ENCODE data around the gene NADK2. TPM values are rescaled to one million over a fixed set of nuclear protein-coding genes. Genes with fewer than 3 reads are reported as not detected.

NADK2 gene
- total RNA-seq, 4 donors from 2014 or later, result 23.6 to 34.4 (median 27.8) TPM

DNA sequence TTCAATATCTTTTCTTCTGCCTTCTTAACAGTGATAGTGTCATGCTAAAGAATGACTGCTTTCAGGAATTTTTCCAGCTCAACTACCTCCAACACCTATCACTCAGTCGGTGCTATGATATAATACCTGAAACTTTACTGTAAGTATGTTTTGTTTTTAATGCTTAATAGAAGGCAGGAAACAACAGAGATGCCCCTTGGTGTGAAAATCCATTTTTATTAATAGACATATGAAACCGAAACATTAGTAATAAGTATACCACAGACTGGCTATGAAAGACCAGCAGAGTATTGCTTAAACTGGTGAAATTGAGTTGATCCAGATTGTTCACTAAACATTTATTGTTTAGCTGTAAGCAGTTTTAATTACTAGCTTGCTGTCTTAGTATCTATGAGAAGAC lies 64.6 kb downstream of the NADK2 start:
- no peaks in the 10 kb centered on the region for H3K27me3 ChIP-seq
- no peaks in the 10 kb centered on the region for H3K4me1 ChIP-seq
- H3K27ac ChIP-seq, result no peak overlapping the region
- in situ Hi-C loops (cut with MboI; ENCODE audit: low sequenced_read_pairs in 4 of 4), result loop anchor here in 2 of 4 donors (10.0 kb wide), 1 partner anchor 128 kb away; the partner anchor contains the start of gene RANBP3L (in 2 of the 2)
- H3K4me3 ChIP-seq, result no peak overlapping the region
- intact Hi-C loops (cut with DNase I; ENCODE audit: low total_unique reads), result loop anchor here (2.0 to 5.0 kb wide), 2 partner anchors 128 to 515 kb away; no protein-coding TSS in a partner anchor
- no peak for ATAC-seq
- no peak for DNase-seq
- no peaks in the 10 kb centered on the region for H3K9me3 ChIP-seq
- peaks cover 0 to 37% of the 10 kb centered on the region in 2 donors for H3K36me3 ChIP-seq
- TF ChIP-seq POLR2A (IDR thresholded peaks at IDR 0.05), result no peak
- TF ChIP-seq, protein P1, sequence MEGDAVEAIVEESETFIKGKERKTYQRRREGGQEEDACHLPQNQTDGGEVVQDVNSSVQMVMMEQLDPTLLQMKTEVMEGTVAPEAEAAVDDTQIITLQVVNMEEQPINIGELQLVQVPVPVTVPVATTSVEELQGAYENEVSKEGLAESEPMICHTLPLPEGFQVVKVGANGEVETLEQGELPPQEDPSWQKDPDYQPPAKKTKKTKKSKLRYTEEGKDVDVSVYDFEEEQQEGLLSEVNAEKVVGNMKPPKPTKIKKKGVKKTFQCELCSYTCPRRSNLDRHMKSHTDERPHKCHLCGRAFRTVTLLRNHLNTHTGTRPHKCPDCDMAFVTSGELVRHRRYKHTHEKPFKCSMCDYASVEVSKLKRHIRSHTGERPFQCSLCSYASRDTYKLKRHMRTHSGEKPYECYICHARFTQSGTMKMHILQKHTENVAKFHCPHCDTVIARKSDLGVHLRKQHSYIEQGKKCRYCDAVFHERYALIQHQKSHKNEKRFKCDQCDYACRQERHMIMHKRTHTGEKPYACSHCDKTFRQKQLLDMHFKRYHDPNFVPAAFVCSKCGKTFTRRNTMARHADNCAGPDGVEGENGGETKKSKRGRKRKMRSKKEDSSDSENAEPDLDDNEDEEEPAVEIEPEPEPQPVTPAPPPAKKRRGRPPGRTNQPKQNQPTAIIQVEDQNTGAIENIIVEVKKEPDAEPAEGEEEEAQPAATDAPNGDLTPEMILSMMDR (IDR thresholded peaks at IDR 0.05 in 4 of 5, conservative IDR thresholded peaks at IDR 0.05 in 1 of 5), result no peak

- Histone ChIP-seq H3K4me3 (no peak overlapping the region), H3K9me3 (no peaks in the 10 kb centered on the region), H3K36me3 (peaks cover 0 to 50% of the 10 kb centered on the region in 2 donors), H3K27me3 (no peaks in the 10 kb centered on the region), H3K4me1 (no peaks in the 10 kb centered on the region), H3K27ac (no peak overlapping the region)
- DNase-seq (no peak), ATAC-seq (no peak)
- intact Hi-C loops (cut with DNase I; ENCODE audit: low total_unique reads) (loop anchor here (5.0 kb wide), 1 partner anchor 517 kb away; no protein-coding TSS in a partner anchor), in situ Hi-C loops (cut with MboI; ENCODE audit: low sequenced_read_pairs in 4 of 4) (loop anchor here in 2 of 4 donors (10.0 kb wide), 1 partner anchor 130 kb away; the partner anchor contains the start of gene RANBP3L (in 2 of the 2))
- TF ChIP-seq, protein P1 (IDR thresholded peaks at IDR 0.05 in 4 of 5, conservative IDR thresholded peaks at IDR 0.05 in 1 of 5), result no peak
- TF ChIP-seq POLR2A (IDR thresholded peaks at IDR 0.05), result no peak
Observed at GRCh38 chr5:36175043-36175442, 66.7 kb downstream of the NADK2 start.

GRCh38 chr5:36174119-36174518 lies 67.6 kb downstream of the NADK2 start:
- Histone ChIP-seq H3K9me3 (no peaks in the 10 kb centered on the region), H3K36me3 (peaks cover 0 to 52% of the 10 kb centered on the region in 2 donors), H3K4me1 (no peaks in the 10 kb centered on the region), H3K27ac (no peak overlapping the region), H3K4me3 (no peak overlapping the region), H3K27me3 (no peaks in the 10 kb centered on the region)
- ATAC-seq (no peak), DNase-seq (no peak)
- in situ Hi-C loops (cut with MboI; ENCODE audit: low sequenced_read_pairs in 4 of 4) (loop anchor here in 2 of 4 donors (10.0 kb wide), 1 partner anchor 131 kb away; the partner anchor contains the start of gene RANBP3L (in 2 of the 2)), intact Hi-C loops (cut with DNase I; ENCODE audit: low total_unique reads) (no loop called here)
- TF ChIP-seq, protein P1 (IDR thresholded peaks at IDR 0.05 in 4 of 5, conservative IDR thresholded peaks at IDR 0.05 in 1 of 5), result no peak
- no peak for TF ChIP-seq POLR2A (IDR thresholded peaks at IDR 0.05)

DNA sequence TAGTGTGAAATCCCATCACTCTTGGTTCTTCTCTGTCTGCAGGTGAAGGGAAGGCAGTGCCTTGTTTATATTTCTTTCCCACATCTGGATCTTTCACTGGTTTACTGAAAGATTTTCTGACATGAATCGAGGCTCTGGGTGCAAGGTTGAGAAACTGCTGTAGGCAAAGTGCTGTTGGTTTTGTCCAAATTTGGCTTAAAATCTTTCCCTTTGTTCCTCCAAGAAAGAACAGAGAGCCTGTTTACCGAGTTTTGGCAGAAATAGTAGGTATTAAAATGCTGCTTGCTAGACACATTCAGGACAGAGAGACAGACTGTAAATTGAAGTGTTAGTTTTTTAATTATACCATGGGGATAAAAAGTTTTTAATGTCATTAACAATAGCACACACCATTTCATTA lies 68.3 kb downstream of the NADK2 start:
- ATAC-seq, result no peak
- no peak overlapping the region for H3K4me3 ChIP-seq
- H3K27ac ChIP-seq, result no peak overlapping the region
- H3K36me3 ChIP-seq, result peaks cover 0 to 59% of the 10 kb centered on the region in 2 donors
- intact Hi-C loops (cut with DNase I; ENCODE audit: low total_unique reads) (no loop called here), in situ Hi-C loops (cut with MboI; ENCODE audit: low sequenced_read_pairs in 4 of 4) (loop anchor here in 2 of 4 donors (10.0 kb wide), 1 partner anchor 131 kb away; the partner anchor contains the start of gene RANBP3L (in 2 of the 2))
- no peak for DNase-seq
- TF ChIP-seq, protein P1 (IDR thresholded peaks at IDR 0.05 in 4 of 5, conservative IDR thresholded peaks at IDR 0.05 in 1 of 5), result no peak
- TF ChIP-seq POLR2A (IDR thresholded peaks at IDR 0.05), result no peak
- no peaks in the 10 kb centered on the region for H3K27me3 ChIP-seq
- no peaks in the 10 kb centered on the region for H3K9me3 ChIP-seq
- no peaks in the 10 kb centered on the region for H3K4me1 ChIP-seq

All from gastrocnemius medialis (tissue), 4 donors.